ENCODE data around the gene CFAP299.
"Not testable (repeated sequence)": the region's sequence is repeated elsewhere in the genome, so short reads cannot be mapped to it uniquely, and the experiment has no call there.

DNA sequence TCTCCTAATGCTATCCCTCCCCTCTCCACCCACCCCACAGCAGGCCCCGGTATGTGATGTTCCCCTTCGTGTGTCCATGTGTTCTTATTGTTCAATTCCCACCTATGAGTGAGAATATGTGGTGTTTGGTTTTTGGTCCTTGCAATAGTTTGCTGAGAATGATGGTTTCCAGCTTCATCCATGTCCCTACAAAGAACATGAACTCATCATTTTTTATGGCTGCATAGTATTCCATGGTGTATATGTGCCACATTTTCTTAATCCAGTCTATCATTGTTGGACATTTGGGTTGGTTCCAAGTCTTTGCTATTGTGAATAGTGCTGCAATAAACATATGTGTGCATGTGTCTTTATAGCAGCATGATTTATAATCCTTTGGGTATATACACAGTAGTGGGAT is 44.9 kb upstream of the CFAP299 start:
- TF ChIP-seq, protein P1, sequence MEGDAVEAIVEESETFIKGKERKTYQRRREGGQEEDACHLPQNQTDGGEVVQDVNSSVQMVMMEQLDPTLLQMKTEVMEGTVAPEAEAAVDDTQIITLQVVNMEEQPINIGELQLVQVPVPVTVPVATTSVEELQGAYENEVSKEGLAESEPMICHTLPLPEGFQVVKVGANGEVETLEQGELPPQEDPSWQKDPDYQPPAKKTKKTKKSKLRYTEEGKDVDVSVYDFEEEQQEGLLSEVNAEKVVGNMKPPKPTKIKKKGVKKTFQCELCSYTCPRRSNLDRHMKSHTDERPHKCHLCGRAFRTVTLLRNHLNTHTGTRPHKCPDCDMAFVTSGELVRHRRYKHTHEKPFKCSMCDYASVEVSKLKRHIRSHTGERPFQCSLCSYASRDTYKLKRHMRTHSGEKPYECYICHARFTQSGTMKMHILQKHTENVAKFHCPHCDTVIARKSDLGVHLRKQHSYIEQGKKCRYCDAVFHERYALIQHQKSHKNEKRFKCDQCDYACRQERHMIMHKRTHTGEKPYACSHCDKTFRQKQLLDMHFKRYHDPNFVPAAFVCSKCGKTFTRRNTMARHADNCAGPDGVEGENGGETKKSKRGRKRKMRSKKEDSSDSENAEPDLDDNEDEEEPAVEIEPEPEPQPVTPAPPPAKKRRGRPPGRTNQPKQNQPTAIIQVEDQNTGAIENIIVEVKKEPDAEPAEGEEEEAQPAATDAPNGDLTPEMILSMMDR (IDR thresholded peaks at IDR 0.05; ENCODE audit: poor library complexity): not testable (repeated sequence)
- not testable (repeated sequence) for TF ChIP-seq EZH2 (IDR thresholded peaks at IDR 0.05; ENCODE audit: borderline replicate concordance); EZH2phosphoT487 (IDR thresholded peaks at IDR 0.05; ENCODE audit: low read depth, severe bottlenecking, unreplicated experiment)
